RWPE1 (cell line): ENCODE data around the gene LRP1B.

ENCODE experiments used
- CTCF ChIA-PET: fragments of 350-600 bp; sonication (Branson Sonifier 250); formaldehyde crosslinking; extraction: SDS; loops from one replicate; lab custom pipeline; 2021; lab: Yijun Ruan, JAX
- POLR2A ChIA-PET: fragments of 400-600 bp; formaldehyde crosslinking; extraction: SDS; loops from one replicate; lab custom pipeline; 2020; ENCODE audit warnings: antibody characterized with exemption; ENCODE audit not compliant: low non-redundant PET; lab: Yijun Ruan, JAX
- DNase-seq: peaks from one replicate; pipeline ENCODE4 v3.0.0; 2012; ENCODE audit warnings: low spot score
- H3K27ac ChIP-seq: fragments of 450-650 bp; 2 replicates; pipeline ENCODE4 v1.5.1; 2017
- TF ChIP-seq, protein P1 (sequence below): fragments of 450-650 bp; conservative IDR thresholded peaks from 2 replicates; pipeline ENCODE4 v1.5.1; 2017; ENCODE audit warnings: low read depth, mild to moderate bottlenecking

LRP1B gene

DNA sequence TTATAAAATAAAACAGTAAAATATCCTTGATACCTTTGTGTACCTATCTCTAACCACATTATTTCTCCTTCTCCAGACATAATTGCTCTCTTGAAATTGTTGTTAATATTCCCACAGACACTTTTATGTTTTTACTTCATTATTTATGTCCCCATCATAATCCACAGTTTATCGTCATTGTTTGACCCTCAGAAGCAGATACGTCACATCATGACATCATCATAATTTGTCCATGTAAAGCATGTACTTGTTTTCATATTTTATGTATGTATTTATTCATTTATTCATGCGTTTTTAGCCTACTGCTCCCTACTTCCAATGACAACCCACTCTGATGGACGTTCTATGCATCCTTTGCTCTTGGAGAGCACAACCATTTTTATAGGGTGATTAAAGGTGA is 1943.7 kb downstream of the LRP1B start:
- no peak for DNase-seq
- ChIA-PET POLR2A (no interaction called here), CTCF (interaction anchor here (0.6 kb wide), 1 partner anchor 229 kb away, joined by 3 read pairs; no protein-coding TSS in a partner anchor)
- TF ChIP-seq, protein P1, sequence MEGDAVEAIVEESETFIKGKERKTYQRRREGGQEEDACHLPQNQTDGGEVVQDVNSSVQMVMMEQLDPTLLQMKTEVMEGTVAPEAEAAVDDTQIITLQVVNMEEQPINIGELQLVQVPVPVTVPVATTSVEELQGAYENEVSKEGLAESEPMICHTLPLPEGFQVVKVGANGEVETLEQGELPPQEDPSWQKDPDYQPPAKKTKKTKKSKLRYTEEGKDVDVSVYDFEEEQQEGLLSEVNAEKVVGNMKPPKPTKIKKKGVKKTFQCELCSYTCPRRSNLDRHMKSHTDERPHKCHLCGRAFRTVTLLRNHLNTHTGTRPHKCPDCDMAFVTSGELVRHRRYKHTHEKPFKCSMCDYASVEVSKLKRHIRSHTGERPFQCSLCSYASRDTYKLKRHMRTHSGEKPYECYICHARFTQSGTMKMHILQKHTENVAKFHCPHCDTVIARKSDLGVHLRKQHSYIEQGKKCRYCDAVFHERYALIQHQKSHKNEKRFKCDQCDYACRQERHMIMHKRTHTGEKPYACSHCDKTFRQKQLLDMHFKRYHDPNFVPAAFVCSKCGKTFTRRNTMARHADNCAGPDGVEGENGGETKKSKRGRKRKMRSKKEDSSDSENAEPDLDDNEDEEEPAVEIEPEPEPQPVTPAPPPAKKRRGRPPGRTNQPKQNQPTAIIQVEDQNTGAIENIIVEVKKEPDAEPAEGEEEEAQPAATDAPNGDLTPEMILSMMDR: no peak
- no peak overlapping the region for H3K27ac ChIP-seq

DNA sequence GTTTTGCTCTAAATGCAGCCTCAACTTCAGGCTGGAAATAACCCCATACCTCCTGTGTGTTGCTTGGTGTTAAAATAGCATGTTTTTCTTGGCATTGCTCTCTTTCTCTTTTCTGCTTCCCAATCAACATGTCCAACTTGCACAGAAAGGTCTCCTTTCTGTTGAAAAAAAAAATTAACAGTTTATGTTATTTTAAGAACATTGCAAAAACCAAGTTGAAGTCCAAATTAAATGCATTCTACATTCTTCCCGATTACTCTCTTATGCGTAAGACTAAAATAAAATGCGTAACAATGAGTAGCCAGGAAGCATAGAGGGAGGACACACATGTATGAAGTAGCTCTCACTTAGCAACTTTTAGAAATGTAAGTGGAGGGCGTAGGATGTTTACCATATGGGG is 1944.5 kb downstream of the LRP1B start:
- no peak for DNase-seq
- TF ChIP-seq, protein P1: no peak
- CTCF ChIA-PET: no interaction called here
- no peak overlapping the region for H3K27ac ChIP-seq
- POLR2A ChIA-PET: no interaction called here

GRCh38 chr2:140185076-140185475 is 1945.7 kb downstream of the LRP1B start:
- H3K27ac ChIP-seq: no peak overlapping the region
- ChIA-PET POLR2A (no interaction called here), CTCF (no interaction called here)
- no peak for DNase-seq
- TF ChIP-seq, protein P1: no peak

DNA sequence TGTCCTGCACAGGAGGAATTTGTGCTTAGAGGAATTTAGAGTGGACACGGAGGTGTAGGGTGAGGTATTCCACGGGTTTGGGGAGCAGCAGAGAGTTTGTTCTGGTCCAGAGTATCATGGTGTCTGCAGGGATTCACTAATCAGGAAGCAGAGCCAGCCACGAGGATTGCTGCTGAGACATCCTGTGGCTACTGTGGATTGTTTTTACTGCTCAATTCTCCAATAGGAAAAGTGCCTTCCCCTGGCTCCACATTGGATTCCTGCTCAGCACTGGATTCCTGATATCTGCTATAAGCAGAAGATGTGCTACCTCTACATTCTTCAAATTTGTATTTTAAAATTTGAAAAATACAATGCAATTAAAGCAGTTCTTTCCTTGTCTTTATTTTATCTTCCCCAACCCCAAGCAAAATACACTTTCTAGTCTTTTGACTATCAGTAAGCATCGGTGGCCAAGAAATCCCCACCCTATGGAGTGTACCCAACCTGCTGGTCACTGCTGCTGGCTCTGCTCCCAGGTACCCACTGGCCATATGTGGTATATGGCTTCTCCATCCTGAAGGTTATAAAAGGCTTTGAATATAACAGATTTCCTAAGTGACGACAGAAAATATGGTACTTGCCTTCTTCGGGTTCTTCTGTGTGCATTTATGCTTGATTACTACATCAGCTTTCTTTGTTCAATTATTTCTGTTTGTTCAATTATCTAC is 1947.6 kb downstream of the LRP1B start:
- H3K27ac ChIP-seq: no peak overlapping the region
- no peak for DNase-seq
- POLR2A ChIA-PET: no interaction called here
- TF ChIP-seq, protein P1: no peak
- CTCF ChIA-PET: no interaction called here
